NCI-H1105 treated with DMSO at 0.1 percent for 48 hours (cell line): ENCODE measurements around the gene DOCK7.
"Not testable (repeated sequence)": the region's sequence is repeated elsewhere in the genome, so short reads cannot be mapped to it uniquely, and the experiment has no call there.

Experiments
- DNase-seq: peaks from one replicate; lab custom pipeline; 2025; lab: John Stamatoyannopoulos, UW

Gene DOCK7

DNA sequence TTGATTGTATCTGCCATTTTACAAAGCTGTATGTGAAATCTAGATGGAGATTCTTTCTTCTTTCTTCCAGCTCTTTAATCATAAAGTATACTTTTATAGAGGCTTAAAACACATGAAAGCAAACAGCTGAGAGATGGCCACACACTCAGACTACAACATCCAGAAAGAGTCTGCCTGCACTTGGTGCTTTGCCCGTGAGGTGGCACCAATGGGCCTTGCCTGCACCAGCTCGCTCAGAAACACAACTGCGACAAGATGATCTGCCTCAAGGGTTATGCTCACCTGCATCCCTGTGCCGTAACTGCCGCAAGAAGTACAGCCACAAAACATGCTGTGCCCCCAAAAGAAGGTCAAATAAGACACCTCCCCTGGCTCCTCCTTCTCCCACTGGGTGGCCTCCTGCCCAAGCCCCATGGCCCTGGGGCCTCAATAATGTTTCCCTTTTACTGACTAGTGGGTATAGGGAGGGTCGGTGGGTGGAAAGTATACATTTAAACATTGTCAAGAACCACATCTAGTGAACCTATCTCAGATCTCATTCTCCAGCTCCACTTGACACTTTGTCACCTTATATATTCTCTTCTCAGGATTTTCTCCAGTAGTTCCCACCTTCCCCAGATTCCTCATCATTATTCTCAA, 157.6 kb downstream of the DOCK7 start:
- DNase-seq = no peak

DNA sequence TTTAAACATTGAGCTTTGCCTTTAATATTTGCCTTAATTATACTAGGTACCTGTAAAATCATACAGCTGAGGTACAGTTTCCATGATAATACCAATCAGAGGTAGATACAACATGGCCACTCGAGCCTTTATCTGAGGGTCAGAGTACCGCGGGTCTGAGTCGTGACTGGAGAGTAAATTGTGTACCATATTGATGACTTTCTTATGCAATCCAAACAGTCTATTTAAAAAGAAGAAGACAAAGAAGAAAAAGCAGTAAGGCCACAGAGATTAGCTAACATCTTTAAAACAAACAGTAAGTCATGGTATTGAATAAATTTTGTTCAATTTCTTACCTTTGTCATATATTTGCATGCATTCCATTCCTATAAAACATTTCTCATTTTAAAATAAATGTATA, 159.0 kb downstream of the DOCK7 start:
- DNase-seq = no peak

DNA sequence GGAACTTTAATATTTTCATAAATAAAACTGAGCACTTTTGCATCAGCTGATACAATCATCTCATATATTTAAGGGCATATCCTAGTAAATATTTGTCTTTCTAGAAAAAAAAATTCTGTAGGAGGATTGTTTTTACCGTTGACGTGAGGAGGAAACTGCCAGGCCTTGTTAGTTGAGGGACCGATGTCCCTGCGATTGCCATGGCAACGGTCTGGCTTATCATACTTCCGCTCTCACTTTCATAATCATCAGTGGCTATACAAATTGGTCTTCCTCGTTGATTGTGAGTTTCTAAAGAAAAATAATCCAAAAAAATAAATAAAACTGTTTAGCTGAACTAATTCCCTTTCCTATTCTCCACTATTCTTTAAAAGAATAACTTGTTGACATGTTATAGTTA, 160.2 kb downstream of the DOCK7 start:
- DNase-seq = no peak

DNA sequence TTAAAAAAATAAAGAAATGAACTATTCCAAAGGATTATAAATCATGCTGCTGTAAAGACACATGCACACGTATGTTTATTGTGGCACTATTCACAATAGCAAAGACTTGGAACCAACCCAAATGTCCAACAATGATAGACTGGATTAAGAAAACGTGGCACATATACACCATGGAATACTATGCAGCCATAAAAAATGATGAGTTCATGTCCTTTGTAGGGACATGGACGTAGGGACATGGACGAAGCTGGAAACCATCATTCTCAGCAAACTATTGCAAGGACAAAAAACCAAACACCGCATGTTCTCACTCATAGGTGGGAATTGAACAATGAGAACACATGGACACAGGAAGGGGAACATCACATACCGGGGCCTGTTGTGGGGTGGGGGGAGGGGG, 160.8 kb downstream of the DOCK7 start:
- not testable (repeated sequence) for DNase-seq

DNA sequence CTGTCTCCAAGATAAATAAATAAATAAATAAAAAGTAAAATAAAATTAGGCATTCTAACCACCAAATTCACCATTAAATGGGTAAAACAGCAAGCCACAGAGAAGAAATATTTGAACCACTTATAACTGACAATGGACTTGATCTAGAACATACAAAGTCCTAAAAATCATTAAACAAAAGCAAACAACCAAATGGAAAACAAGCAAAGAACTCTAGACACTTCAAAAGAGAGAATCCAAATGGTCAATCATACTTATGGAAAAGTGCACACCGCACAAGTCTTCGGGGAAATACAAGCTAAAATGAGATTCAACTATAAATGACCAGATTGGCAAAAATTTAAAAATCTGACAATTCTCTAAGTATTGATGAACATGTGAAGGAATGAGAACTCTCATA, 164.3 kb downstream of the DOCK7 start:
- DNase-seq = no peak

DNA sequence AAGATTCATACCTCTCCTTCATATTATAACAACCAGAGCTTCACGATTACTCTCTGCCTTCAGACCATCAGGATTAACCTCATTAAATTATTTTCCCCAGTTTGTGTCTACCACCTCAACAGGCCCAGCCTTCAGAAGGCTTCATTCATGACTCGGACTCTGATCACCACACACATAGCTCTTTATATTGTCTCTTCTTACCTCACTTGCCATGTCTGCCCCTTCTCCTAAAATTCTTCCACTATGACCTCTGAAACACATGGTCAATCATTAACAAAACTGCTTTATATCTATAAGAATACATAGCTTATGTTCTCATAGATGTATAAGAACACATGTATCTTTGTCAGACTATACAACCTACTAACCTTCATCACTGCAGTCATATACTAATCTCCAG, 171.6 kb downstream of the DOCK7 start:
- no peak for DNase-seq

DNA sequence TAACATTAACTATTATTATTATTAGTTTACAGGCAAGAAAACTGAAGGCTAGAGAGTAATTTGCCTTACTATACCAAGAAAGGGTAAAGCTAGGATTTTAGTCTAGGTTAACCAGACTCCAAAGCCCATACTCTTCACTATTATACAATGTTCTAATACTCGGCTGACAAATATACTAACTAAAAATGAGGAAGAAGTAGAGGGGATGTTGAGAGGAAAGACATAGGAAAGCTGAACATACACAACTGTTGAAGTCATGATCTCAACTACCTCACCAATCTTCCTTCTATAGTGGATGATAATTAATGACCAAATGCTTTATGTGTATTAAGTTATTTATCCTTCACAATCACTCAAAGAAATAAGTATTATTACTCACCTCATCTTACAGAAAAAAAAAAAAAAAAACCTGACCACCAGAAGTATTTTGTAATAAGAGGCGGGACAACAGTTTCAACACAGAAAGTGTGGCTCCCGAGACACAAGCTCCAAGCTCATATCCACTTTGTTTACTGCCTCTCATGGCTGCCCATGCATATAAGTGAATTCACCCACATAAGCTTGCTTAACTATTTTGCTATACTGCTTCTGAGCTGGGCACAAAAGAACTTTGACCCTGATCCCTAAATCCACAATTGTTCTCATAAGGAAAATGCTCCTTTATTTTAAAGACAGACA, 173.3 kb downstream of the DOCK7 start:
- no peak for DNase-seq

DNA sequence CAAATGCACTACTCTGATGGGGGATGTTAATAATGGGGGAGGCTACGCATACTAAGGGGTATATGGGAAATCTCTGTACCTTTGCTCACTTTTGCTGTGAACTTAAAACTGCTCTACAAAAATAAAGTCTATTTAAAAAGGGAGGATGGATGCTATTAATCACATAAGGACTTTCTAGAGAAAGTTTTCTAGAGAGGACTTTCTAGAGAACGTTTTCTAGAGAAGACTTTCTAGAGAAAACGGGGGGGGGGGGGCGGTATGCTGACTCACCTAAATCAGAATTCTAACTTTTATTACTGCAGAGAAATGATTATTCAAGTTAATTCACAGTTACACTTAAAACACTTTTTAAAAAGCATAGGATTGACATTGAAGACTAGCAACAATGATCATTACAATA, 175.2 kb downstream of the DOCK7 start:
- DNase-seq = no peak

DNA sequence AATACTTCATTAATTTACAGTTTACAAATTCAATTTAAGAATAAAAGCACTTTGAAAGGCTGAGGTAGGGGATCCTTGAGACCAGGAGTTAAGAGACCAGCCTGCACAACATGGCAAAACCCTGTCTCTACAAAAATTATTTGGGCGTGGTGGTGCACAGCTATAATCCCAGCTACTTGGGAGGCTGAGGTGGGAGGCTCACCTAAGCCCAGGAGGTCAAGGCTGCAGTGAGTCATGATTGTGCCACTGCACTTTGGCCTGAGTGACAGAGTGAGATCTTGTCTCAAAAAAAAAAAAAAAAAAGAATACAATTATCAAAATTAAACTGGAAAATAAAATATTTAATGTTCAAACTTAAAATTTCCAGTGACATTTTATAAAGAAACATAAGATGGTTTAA, 179.2 kb downstream of the DOCK7 start:
- DNase-seq = no peak

DNA sequence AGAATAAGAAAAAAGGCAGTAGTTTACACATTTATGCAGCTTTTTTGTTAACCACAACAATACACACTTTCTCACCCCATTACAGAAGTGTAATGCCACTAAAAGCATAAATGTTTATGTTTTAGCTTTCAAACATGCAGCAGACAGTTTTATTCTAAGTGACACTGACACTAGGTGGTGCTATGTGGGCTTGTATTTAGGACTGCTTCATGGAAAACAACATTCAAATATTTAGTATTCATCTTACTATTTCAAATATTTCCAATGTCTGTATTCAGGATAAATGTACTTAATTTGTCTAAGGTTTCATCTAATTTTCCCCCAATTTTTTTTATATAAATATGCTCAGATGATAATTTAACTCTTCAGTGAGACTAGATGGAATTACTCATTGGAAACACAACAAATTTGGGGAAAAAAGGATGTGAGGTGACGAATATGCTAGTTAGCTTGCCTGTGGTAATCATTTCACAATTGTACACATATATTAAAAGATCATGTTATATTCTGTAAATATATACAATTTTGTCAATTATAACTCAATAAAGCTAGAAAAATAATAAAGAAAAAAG, 179.9 kb downstream of the DOCK7 start:
- DNase-seq = peak; percentile 55

DNA sequence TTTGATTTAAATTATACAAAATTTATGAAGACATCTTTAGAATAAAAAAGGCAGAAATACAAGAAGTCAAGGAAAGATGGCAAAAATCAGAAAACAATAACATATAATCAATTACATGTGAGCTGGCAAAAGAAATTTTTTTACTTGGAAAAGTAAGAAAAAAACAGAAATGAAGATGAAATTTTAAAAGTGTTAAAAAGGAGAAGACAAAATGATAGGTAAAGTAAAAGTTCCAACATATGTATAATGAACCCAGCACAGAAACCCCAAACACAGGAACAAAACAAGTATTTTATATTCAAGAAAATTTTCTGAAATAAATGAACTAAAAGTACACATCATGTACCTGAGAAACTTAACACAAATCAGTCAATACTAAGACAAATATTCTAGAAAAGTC, 188.0 kb downstream of the DOCK7 start:
- no peak for DNase-seq

DNA sequence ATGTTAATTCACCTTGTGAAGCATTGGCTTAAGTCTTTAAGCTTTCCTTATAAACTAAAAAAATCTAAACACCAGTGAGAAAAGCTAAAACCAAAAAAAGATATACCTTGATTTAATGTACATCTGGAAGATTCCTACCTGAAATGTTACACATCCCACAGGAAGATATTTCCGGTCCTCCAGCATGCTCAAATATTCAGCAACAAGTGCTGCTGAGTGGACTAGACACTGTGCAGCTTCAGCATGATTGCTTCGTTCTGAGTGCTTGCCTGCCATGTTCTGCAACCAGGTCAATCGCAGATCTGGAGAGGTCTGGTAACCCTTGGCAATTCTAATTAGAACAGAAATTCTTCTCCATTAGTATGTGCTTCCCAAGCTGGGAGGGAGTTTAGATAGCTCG, 194.0 kb downstream of the DOCK7 start:
- DNase-seq = no peak

DNA sequence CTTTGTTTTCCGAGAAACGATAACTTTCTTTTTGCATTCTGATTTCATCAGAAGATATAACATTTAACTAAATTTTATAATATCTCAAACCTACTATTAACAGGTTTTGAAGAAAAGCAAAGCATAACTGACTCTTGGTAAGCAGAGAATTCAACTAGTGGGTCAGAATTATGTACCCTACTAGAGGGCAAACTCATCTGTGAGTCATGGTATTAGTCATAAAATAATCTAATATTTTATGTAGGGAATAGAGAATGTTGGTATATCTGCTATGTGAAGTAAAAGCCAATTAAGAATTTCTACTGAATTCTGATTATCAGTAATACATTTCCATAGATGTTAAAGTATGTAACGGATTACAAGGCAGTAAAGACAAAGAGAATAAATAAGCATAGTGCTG, 194.5 kb downstream of the DOCK7 start:
- no peak for DNase-seq

DNA sequence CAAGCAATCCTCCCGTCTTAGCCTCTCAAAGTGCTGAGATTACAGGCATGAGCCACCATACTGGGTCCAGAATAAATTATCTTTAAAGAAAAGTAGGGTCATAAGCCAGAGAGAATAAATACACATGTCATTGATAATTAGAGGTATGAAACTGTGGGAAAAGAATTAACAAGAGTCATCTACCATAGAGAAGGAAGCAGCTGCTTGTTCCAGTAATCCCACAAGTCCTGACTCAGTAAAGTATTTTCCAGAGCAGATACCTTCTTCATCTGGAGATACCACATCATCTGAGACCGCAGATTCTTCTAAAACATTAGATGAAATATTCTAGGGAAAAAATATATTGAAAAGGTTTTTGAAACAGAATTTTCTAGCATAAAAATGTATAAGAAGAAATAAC, 195.7 kb downstream of the DOCK7 start:
- no peak for DNase-seq

DNA sequence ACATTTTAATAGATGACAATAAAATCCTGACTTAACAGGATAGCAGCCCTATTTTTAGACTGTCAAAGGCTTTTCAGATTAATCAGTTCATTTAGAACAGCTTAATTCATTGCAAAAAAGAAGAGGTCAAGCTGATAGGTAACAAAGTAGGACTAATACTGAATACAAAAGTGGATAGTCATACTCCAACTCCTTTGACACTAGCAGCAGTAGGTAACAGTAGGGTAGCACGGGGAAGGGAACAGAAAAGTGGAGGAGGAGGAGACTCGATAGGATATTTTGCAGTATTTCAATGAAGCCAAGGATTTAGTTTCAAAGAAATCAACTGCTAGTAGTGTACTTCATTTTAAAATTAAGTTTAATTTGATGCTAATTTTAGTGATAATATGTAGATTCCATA, 200.2 kb downstream of the DOCK7 start:
- DNase-seq = no peak

DNA sequence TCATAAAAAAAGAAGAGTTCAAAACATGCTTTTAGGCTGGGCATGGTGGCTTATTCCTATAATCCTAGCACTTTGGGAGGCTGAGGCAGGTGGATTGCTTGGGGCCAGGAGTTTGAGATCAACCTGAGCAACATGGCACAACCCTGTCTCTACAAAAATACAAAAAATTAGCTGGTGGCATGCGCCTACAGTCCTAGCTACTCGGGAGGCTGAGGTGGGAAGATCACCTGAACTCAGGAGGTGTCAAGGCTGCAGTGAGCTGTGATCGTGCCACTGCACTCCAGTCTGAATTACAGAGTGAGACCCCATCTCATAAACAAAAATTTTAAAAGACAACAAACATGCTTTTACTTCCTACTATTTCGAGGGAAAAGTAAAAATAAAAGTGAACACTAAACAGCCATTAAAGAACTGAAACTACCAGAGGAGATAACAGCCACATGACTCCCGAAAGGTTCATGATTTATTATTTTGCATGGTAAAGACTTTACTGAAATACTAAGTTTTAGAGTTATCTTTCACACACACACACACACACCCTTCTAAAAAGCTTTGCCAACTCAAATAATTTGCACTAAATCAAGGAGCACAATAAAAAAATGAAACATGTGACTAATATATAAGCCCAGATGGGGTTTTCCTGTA, 203.2 kb downstream of the DOCK7 start:
- no peak for DNase-seq

DNA sequence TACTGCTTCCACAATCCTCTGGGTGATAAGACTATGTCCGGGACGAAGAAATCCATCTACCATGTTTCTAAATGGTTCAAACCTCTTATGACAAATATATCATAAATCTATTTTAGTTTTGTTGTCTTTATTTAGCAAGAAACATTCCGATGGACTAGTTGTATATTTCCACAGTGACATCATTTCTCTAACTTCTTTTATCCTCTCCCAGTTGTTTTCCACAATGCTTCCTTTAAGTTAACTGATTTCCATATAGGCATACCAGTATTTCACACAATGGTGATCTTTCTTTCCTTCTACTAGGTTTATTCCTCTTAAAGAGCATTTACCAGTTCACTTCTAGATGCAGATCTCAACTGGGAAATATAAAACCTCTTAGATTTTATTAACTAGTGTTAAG, 206.5 kb downstream of the DOCK7 start:
- DNase-seq = no peak

DNA sequence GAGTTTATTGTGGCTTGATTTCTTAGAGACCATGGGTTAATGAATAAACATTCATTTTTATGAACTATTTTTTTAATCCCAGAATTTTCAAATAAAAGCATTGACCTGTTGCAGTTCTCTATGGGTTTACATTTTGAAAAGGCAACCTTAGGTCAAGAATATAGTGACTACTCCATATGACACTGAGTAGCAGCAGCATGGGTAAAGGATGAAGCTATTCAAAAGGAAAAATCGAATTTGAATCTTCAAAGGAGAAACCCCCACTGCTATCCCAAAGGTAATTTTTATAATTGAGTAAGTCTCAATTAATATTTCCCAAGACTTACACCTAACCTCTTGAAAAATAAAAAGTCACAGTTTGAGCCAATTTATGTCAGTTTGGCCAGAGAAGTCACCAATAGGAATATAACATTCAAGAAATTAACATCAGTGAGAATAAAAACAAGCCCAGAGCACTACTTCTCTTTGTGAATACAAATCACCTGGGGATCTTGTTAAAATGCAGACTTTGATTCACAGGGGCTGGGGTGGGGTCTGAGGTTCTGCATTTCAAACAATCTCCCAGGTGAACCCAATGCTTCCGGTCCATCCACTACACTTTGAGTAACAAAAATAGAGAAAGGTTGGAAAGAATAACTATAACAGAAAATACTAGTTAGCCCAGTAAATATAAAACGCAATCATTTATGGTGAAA, 211.5 kb downstream of the DOCK7 start:
- no peak for DNase-seq

DNA sequence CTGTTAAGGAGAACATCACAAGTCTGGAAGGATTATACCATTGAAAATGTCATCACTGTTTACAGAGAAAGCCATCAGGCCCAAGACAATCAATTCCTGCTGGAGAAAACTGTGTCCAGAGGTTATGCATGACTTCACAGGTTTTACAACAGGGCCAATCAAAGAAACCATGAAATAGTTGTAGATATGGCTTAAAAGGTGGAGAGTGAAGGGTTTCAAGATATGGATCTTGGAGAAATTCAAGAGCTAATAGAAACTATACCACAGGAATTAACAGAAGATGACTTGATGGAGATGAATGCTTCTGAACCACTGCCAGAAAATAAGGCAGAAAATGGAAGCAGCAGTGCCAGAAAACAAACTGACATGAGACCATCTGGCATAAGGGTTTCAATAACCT, 221.1 kb downstream of the DOCK7 start:
- no peak for DNase-seq

DNA sequence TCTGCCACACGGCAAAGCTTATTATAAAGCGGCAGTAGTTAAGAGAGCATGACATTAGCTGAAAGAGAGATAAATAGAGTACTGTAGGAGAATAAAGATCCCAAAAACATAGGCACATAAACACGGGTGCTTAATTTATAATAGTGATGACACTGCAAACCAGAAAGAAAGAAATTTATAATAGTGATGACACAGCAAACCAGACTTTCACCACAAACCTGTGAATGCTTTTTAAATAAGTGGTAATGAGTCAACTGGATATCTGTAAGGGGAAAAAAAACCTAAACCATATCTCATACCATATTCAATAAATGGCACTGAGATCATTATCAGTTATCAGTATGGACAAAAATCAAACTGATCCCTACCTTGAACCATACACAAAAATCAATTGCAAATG, 225.8 kb downstream of the DOCK7 start:
- no peak for DNase-seq

DNA sequence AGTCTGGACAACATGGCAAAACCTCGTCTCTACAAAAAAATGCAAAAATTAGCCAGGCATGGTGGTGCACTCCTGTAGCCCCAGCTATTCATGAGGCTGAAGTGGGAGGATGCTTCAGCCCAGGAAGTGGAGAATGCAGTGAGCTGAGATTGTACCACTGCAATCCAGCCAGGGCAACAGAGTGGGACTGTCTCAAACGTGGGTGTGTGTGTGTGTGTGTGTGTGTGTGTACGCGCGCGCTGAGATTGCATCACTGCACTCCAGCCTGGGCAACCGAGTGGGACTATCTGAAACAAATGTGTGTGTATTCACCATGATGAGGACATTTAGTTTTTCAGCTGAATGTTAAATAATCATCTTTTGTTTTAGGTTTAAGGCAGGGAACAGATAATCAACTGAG, 230.2 kb downstream of the DOCK7 start:
- DNase-seq = no peak

DNA sequence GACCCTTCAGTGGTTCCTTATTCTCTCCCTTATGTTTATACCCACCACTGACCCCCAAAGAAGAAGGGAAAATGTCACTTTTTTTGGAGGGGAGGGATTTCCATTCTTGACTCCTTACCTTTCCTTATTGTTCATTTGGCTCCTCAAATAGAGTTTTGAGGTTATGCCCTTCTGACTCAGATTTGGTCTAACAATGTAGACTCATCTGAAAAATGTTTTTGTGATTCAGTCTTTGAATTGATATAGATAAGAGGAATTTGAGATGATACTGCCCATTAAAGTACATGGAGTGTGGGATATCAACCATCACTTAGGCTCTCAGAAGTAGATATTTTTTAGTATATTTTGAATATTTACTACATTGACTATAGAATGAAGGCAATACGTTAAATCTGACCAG, 235.2 kb downstream of the DOCK7 start:
- no peak for DNase-seq

DNA sequence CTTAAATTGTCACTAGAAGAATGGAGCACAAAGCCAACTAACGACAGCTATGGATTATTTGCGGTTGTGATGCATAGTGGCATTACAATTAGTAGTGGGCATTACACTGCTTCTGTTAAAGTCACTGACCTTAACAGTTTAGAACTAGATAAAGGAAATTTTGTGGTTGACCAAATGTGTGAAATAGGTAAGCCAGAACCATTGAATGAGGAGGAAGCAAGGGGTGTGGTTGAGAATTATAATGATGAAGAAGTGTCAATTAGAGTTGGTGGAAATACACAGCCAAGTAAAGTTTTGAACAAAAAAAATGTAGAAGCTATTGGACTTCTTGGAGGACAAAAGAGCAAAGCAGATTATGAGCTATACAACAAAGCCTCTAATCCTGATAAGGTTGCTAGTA, 237.9 kb downstream of the DOCK7 start:
- no peak for DNase-seq
